Hepatocyte (in vitro differentiated cells): ENCODE results near the gene NPIPA7.
"Not testable (repeated sequence)": the region's sequence is repeated elsewhere in the genome, so short reads cannot be mapped to it uniquely, and the experiment has no call there.

Experiments
- CTCF ChIP-seq: fragments of 200-600 bp; sonication (generic); IDR thresholded peaks from 2 replicates; pipeline ENCODE4 v1.5.1; 2016; ENCODE audit warnings: antibody characterized with exemption, mild to moderate bottlenecking; ENCODE audit not compliant: poor library complexity
- EZH2 ChIP-seq: fragments of 200-600 bp; sonication (generic); IDR thresholded peaks from 2 replicates; pipeline ENCODE4 v1.6.1; 2016; ENCODE audit warnings: antibody characterized with exemption, mild to moderate bottlenecking, borderline replicate concordance
- EZH2phosphoT487 ChIP-seq: fragments of 200-600 bp; sonication (generic); IDR thresholded peaks from one replicate; pipeline ENCODE4 v1.6.1; 2018; ENCODE audit warnings: antibody characterized with exemption, mild to moderate bottlenecking, low read depth, moderate library complexity; ENCODE audit not compliant: unreplicated experiment, severe bottlenecking

- not testable (repeated sequence) for TF ChIP-seq CTCF, EZH2phosphoT487, EZH2
Observed at GRCh38 chr16:16378840-16379239, at the start of gene NPIPA7.
